GM23338 (cell line): ENCODE measurements around the gene IL1F10. TPM values are rescaled to one million over a fixed set of nuclear protein-coding genes. Genes with fewer than 3 reads are reported as not detected.
A peak's percentile ranks its signal among the peaks of the same experiment; 100 is the strongest.

Experiments used
- ATAC-seq: fragments of 200-7000 bp; cut with Tn5 transposase; 3 replicates; pipeline ENCODE4 v1.9.1; 2020
- DNase-seq: peaks from one replicate; pipeline ENCODE4 v3.0.0-alpha.2; 2015; ENCODE audit warnings: low spot score
- H2AFZ ChIP-seq: fragments of 200-600 bp; sonication (generic); 2 replicates; pipeline ENCODE4 v1.8.0; 2016; ENCODE audit warnings: antibody characterized with exemption, mild to moderate bottlenecking, moderate library complexity
- H3F3A ChIP-seq: fragments of 200-600 bp; sonication (generic); replicated peaks from 2 replicates; pipeline ENCODE4 v1.8.0; 2017; ENCODE audit warnings: antibody characterized with exemption, mixed run types, low read depth
- H3K27ac ChIP-seq: fragments of 200-600 bp; sonication (generic); 2 replicates; pipeline ENCODE4 v1.6.1; 2016; ENCODE audit warnings: low read depth
- H3K27me3 ChIP-seq: fragments of 200-600 bp; sonication (generic); 2 replicates; pipeline ENCODE4 v1.8.0; 2016; ENCODE audit warnings: mild to moderate bottlenecking, mixed run types, moderate library complexity; ENCODE audit not compliant: insufficient read depth
- H3K36me3 ChIP-seq: fragments of 200-600 bp; sonication (generic); 2 replicates; pipeline ENCODE4 v1.8.0; 2016; ENCODE audit warnings: mild to moderate bottlenecking; ENCODE audit not compliant: insufficient read depth
- H3K4me1 ChIP-seq: fragments of 200-600 bp; sonication (generic); 2 replicates; pipeline ENCODE4 v1.8.0; 2016; ENCODE audit warnings: mild to moderate bottlenecking, moderate library complexity; ENCODE audit not compliant: insufficient read depth
- H3K4me2 ChIP-seq: fragments of 200-600 bp; sonication (generic); 2 replicates; pipeline ENCODE4 v1.7.1; 2017; ENCODE audit warnings: mixed run types
- H3K4me3 ChIP-seq: fragments of 200-600 bp; sonication (generic); 2 replicates; pipeline ENCODE4 v1.6.1; 2016; ENCODE audit warnings: mixed run types
- H3K79me2 ChIP-seq: fragments of 200-600 bp; sonication (generic); replicated peaks from 2 replicates; pipeline ENCODE4 v1.8.0; 2017; ENCODE audit warnings: mild to moderate bottlenecking; ENCODE audit not compliant: insufficient read depth
- H3K9me2 ChIP-seq: fragments of 200-600 bp; sonication (generic); 2 replicates; pipeline ENCODE4 v1.8.0; 2017; ENCODE audit not compliant: insufficient read depth
- H4K20me1 ChIP-seq: fragments of 200-600 bp; sonication (generic); replicated peaks from 2 replicates; pipeline ENCODE4 v1.8.0; 2017; ENCODE audit warnings: mild to moderate bottlenecking; ENCODE audit not compliant: insufficient read depth
- H3K27ac Mint-ChIP-seq: 2 replicates; pipeline ENCODE4 v1.8.0; 2020; ENCODE audit warnings: inconsistent platforms, mild to moderate bottlenecking, moderate library complexity, mixed read lengths
- H3K27me3 Mint-ChIP-seq: 3 replicates; pipeline ENCODE4 v1.8.0; 2022; ENCODE audit warnings: low read depth, mild to moderate bottlenecking, moderate library complexity, mixed read lengths, inconsistent platforms; ENCODE audit not compliant: insufficient read depth, poor library complexity
- H3K36me3 Mint-ChIP-seq: 3 replicates; pipeline ENCODE4 v1.8.0; 2021; ENCODE audit warnings: low read depth, mild to moderate bottlenecking, inconsistent platforms, moderate library complexity, mixed read lengths
- H3K4me1 Mint-ChIP-seq: 3 replicates; pipeline ENCODE4 v1.8.0; 2020; ENCODE audit warnings: mild to moderate bottlenecking, inconsistent platforms, mixed read lengths
- H3K4me3 Mint-ChIP-seq: 3 replicates; pipeline ENCODE4 v1.8.0; 2021; ENCODE audit warnings: moderate library complexity, mild to moderate bottlenecking, inconsistent platforms, mixed read lengths
- H3K9me3 Mint-ChIP-seq: 3 replicates; pipeline ENCODE4 v1.8.0; 2020; ENCODE audit warnings: moderate library complexity, mild to moderate bottlenecking, inconsistent platforms, mixed read lengths
- CTCF ChIP-seq, 2 experiments: fragments of 200-600 bp in 1 of 2; sonication (generic) in 1 of 2; conservative IDR thresholded peaks; 2 replicates each; pipeline versions ENCODE4 v1.5.1 to v1.6.1; 2016 to 2017; ENCODE audit warnings: antibody characterized with exemption in 2 of 2, low read depth in 2 of 2, mild to moderate bottlenecking in 2 of 2, moderate library complexity in 1 of 2
- ETS1 ChIP-seq: IDR thresholded peaks from 2 replicates; pipeline ENCODE4 v1.6.1; 2016; ENCODE audit warnings: antibody characterized with exemption
- EZH2 ChIP-seq: fragments of 200-600 bp; sonication (generic); IDR thresholded peaks from one replicate; pipeline ENCODE4 v1.8.0; 2017; ENCODE audit warnings: antibody characterized with exemption, mild to moderate bottlenecking, low read depth; ENCODE audit not compliant: unreplicated experiment
- JUNB ChIP-seq: IDR thresholded peaks from one replicate; pipeline ENCODE4 v1.6.1; 2016; ENCODE audit warnings: antibody characterized with exemption; ENCODE audit not compliant: unreplicated experiment
- NANOG ChIP-seq: IDR thresholded peaks from 2 replicates; pipeline ENCODE4 v1.6.1; 2016; ENCODE audit warnings: antibody characterized with exemption, borderline replicate concordance
- POLR2AphosphoS5 ChIP-seq: IDR thresholded peaks from 2 replicates; pipeline ENCODE4 v1.6.1; 2016; ENCODE audit warnings: antibody characterized with exemption, low read depth
- REST ChIP-seq: IDR thresholded peaks from one replicate; pipeline ENCODE4 v1.6.1; 2018; ENCODE audit warnings: antibody characterized with exemption; ENCODE audit not compliant: unreplicated experiment
- STAT1 ChIP-seq: IDR thresholded peaks from one replicate; pipeline ENCODE4 v1.6.1; 2016; ENCODE audit warnings: antibody characterized with exemption; ENCODE audit not compliant: unreplicated experiment
- polyA plus RNA-seq: library from polyadenylated mRNA; unstranded; fragments of >200 nt; fragmentation: Nextera tagmentation; extraction: Ambion mirVana; gene quantifications from 2 replicates; pipeline ENCODE4 v1.2.1, GENCODE V29; 2016
- total RNA-seq: library from RNA; depleted of rRNA; stranded (reverse); fragments of >200 nt; shearing (Covaris generic); gene quantifications from 2 replicates; pipeline ENCODE4 v1.2.3, GENCODE V29; 2014

Gene IL1F10
- total and polyA plus RNA-seq, 2 experiments from 2014 or later = not detected

- no peaks in the 10 kb centered on the region for H3K9me2 ChIP-seq
- H2AFZ ChIP-seq = no peak within 1 kb of the TSS
- peaks cover 12% of the 10 kb centered on the region for H3K36me3 Mint-ChIP-seq
- no peaks in the 10 kb centered on the region for H3K36me3 ChIP-seq
- DNase-seq (no peak), ATAC-seq (no peak)
- peaks cover 9% of the 10 kb centered on the region for H3K27me3 Mint-ChIP-seq
- 0 out of 4 replicates have a peak, but pooled peaks of 1 of the 2 experiments have one; percentile 6 for TF ChIP-seq CTCF (conservative IDR thresholded peaks at IDR 0.05; ENCODE audit: low read depth in 2 of 2)
- no peak for TF ChIP-seq POLR2AphosphoS5
- no peak for TF ChIP-seq EZH2
- no peak for TF ChIP-seq STAT1
- TF ChIP-seq REST = no peak
- no peak for TF ChIP-seq NANOG
- no peak for TF ChIP-seq JUNB
- TF ChIP-seq ETS1 = no peak
- no peaks in the 10 kb centered on the region for H3K4me1 ChIP-seq
- peaks cover 6% of the 10 kb centered on the region; the same call in 1 of the 3 replicates for H3K4me1 Mint-ChIP-seq
- peaks cover 35% of the 10 kb centered on the region for H3K9me3 Mint-ChIP-seq
- H3K27ac Mint-ChIP-seq = no peak within 1 kb of the TSS
- no peak within 1 kb of the TSS for H3K4me3 ChIP-seq
- H3F3A ChIP-seq = no peaks in the 10 kb centered on the region
- H3K4me2 ChIP-seq = no peak within 1 kb of the TSS
- no peaks in the 10 kb centered on the region for H3K79me2 ChIP-seq
- H3K27me3 ChIP-seq = no peaks in the 10 kb centered on the region
- H4K20me1 ChIP-seq = no peaks in the 10 kb centered on the region
- no peak within 1 kb of the TSS for H3K4me3 Mint-ChIP-seq
- H3K27ac ChIP-seq = no peak within 1 kb of the TSS
These were observed 8.5 kb upstream of the IL1F10 start, which contains the start of gene IL36RN for GRCh38 chr2:113058998-113059960. IL36RN (plus strand) TSS chr2:113059198; CDS start chr2:113059439, 241 bp downstream.
